H9 (cell line): ENCODE results near the gene ZNF169. TPM values are rescaled to one million over a fixed set of nuclear protein-coding genes. Genes with fewer than 3 reads are reported as not detected.
"Not testable (repeated sequence)": the region's sequence is repeated elsewhere in the genome, so short reads cannot be mapped to it uniquely, and the experiment has no call there.

Experiments used
- DNase-seq: peaks from one replicate; pipeline ENCODE4 v3.0.0-alpha.2; 2017
- H2AFZ ChIP-seq: one replicate; pipeline ENCODE4 v1.6.1; 2013; ENCODE audit warnings: mild to moderate bottlenecking, low read length, control low read depth, moderate library complexity
- H2AK5ac ChIP-seq: 2 replicates; pipeline ENCODE4 v1.6.1; 2013; ENCODE audit warnings: low read length, control low read depth, mixed read lengths; ENCODE audit not compliant: insufficient read length
- H2BK120ac ChIP-seq: one replicate; pipeline ENCODE4 v1.6.1; 2013; ENCODE audit warnings: low read depth, mild to moderate bottlenecking, low read length, control low read depth, inconsistent platforms; ENCODE audit not compliant: poor library complexity, severe bottlenecking
- H2BK12ac ChIP-seq: 2 replicates; pipeline ENCODE4 v1.6.1; 2013; ENCODE audit warnings: low read length, control low read depth, mixed read lengths, low read depth; ENCODE audit not compliant: insufficient read length
- H2BK15ac ChIP-seq: 2 replicates; pipeline ENCODE4 v1.6.1; 2013; ENCODE audit warnings: low read depth, low read length, control low read depth
- H2BK20ac ChIP-seq: one replicate; pipeline ENCODE4 v1.6.1; 2013; ENCODE audit warnings: low read depth, mild to moderate bottlenecking, low read length, control low read depth, inconsistent platforms; ENCODE audit not compliant: poor library complexity, severe bottlenecking
- H2BK5ac ChIP-seq: 2 replicates; pipeline ENCODE4 v1.6.1; 2013; ENCODE audit warnings: low read length, control low read depth, mixed read lengths; ENCODE audit not compliant: insufficient read length
- H3K14ac ChIP-seq: 2 replicates; pipeline ENCODE4 v1.6.1; 2013; ENCODE audit warnings: low read length, control low read depth; ENCODE audit not compliant: insufficient read depth
- H3K18ac ChIP-seq: 2 replicates; pipeline ENCODE4 v1.6.1; 2013; ENCODE audit warnings: low read depth, mild to moderate bottlenecking, mixed read lengths, low read length, control low read depth; ENCODE audit not compliant: insufficient read length
- H3K23ac ChIP-seq: 2 replicates; pipeline ENCODE4 v1.6.1; 2013; ENCODE audit warnings: low read length, control low read depth, mixed read lengths, low read depth; ENCODE audit not compliant: insufficient read length
- H3K23me2 ChIP-seq: 2 replicates; pipeline ENCODE4 v1.6.1; 2013; ENCODE audit warnings: low read depth, mild to moderate bottlenecking, mixed read lengths, low read length, control low read depth; ENCODE audit not compliant: insufficient read length, poor library complexity, severe bottlenecking
- H3K27ac ChIP-seq: 2 replicates; pipeline ENCODE4 v1.5.1; 2013; ENCODE audit warnings: low read length, control low read depth, mixed read lengths, low read depth; ENCODE audit not compliant: insufficient read length
- H3K27me3 ChIP-seq: 2 replicates; pipeline ENCODE4 v1.6.1; 2013; ENCODE audit warnings: low read length, control low read depth, inconsistent platforms; ENCODE audit not compliant: insufficient read depth
- H3K4ac ChIP-seq: 2 replicates; pipeline ENCODE4 v1.6.1; 2013; ENCODE audit warnings: low read depth, mild to moderate bottlenecking, control low read depth, inconsistent platforms, low read length, moderate library complexity
- H3K4me1 ChIP-seq: 2 replicates; pipeline ENCODE4 v1.6.1; 2013; ENCODE audit warnings: low read length, control low read depth, inconsistent platforms; ENCODE audit not compliant: insufficient read depth
- H3K4me2 ChIP-seq: 2 replicates; pipeline ENCODE4 v1.6.1; 2013; ENCODE audit warnings: low read length, control low read depth, mixed read lengths; ENCODE audit not compliant: insufficient read length, insufficient read depth
- H3K56ac ChIP-seq: 2 replicates; pipeline ENCODE4 v1.6.1; 2013; ENCODE audit warnings: low read depth, mild to moderate bottlenecking, mixed read lengths, low read length, control low read depth; ENCODE audit not compliant: insufficient read length
- H3K79me1 ChIP-seq: 2 replicates; pipeline ENCODE4 v1.6.1; 2013; ENCODE audit warnings: low read depth, mild to moderate bottlenecking, moderate library complexity, low read length, control low read depth, inconsistent platforms; ENCODE audit not compliant: insufficient read depth, poor library complexity, severe bottlenecking
- H3K79me2 ChIP-seq: 2 replicates; pipeline ENCODE4 v1.6.1; 2013; ENCODE audit warnings: low read length, control low read depth, inconsistent platforms; ENCODE audit not compliant: insufficient read depth
- H3K9ac ChIP-seq: 2 replicates; pipeline ENCODE4 v1.6.1; 2013; ENCODE audit warnings: low read length, control low read depth, mixed read lengths; ENCODE audit not compliant: insufficient read length; ENCODE audit errors: extremely low read depth
- H3K9me3 ChIP-seq: one replicate; pipeline ENCODE4 v1.6.1; 2013; ENCODE audit warnings: low read depth, low read length, inconsistent platforms; ENCODE audit not compliant: control insufficient read depth
- H3T11ph ChIP-seq: one replicate; pipeline ENCODE4 v1.6.1; 2013; ENCODE audit warnings: mild to moderate bottlenecking, low read length, control low read depth, inconsistent platforms
- H4K20me1 ChIP-seq: one replicate; pipeline ENCODE4 v1.6.1; 2013; ENCODE audit not compliant: control insufficient read depth, insufficient read length, insufficient read depth
- H4K5ac ChIP-seq: 2 replicates; pipeline ENCODE4 v1.6.1; 2013; ENCODE audit warnings: low read depth, mild to moderate bottlenecking, mixed read lengths, low read length, control low read depth; ENCODE audit not compliant: insufficient read length
- H4K8ac ChIP-seq: replicated peaks from 2 replicates; pipeline ENCODE4 v1.6.1; 2013; ENCODE audit warnings: low read length, control low read depth, mixed read lengths, low read depth; ENCODE audit not compliant: insufficient read length
- H4K91ac ChIP-seq: 2 replicates; pipeline ENCODE4 v1.6.1; 2013; ENCODE audit warnings: low read depth, mild to moderate bottlenecking, moderate library complexity, mixed read lengths, low read length, control low read depth; ENCODE audit not compliant: insufficient read length
- H3K27ac Mint-ChIP-seq, 3 experiments: 2 replicates in 2 of 3; 3 replicates in 1 of 3; pipeline ENCODE4 v1.8.0; 2020 to 2021; ENCODE audit warnings: mixed read lengths in 3 of 3, mild to moderate bottlenecking in 1 of 3, moderate library complexity in 1 of 3
- H3K27me3 Mint-ChIP-seq: 2 replicates; pipeline ENCODE4 v1.8.0; 2021; ENCODE audit warnings: low read depth, mild to moderate bottlenecking, moderate library complexity, mixed read lengths
- H3K36me3 Mint-ChIP-seq, 3 experiments: 2 replicates in 2 of 3; 3 replicates in 1 of 3; pipeline ENCODE4 v1.8.0; 2020 to 2021; ENCODE audit warnings: low read depth in 3 of 3, mixed read lengths in 3 of 3; ENCODE audit not compliant: insufficient read depth in 1 of 3
- H3K4me1 Mint-ChIP-seq, 2 experiments: 2 replicates each; pipeline ENCODE4 v1.8.0; 2020; ENCODE audit warnings: mixed read lengths in 2 of 2
- H3K4me3 Mint-ChIP-seq, 2 experiments: 2 replicates in 1 of 2; 3 replicates in 1 of 2; pipeline ENCODE4 v1.8.0; 2020 to 2021; ENCODE audit warnings: mild to moderate bottlenecking in 2 of 2, mixed read lengths in 2 of 2, moderate library complexity in 1 of 2
- H3K9me3 Mint-ChIP-seq, 2 experiments: 2 replicates in 1 of 2; 3 replicates in 1 of 2; pipeline ENCODE4 v1.8.0; 2020; ENCODE audit warnings: mild to moderate bottlenecking in 2 of 2, mixed read lengths in 2 of 2, moderate library complexity in 1 of 2
- WGBS: extraction: QIAGEN DNeasy Blood & Tissue Kit; methylation state at CpG from one replicate; pipeline ENCODE4 v1.1.7; 2013; ENCODE audit warnings: missing lambda C conversion rate, low lambda C conversion rate, mixed read lengths; ENCODE audit not compliant: insufficient read length; ENCODE audit errors: extremely low coverage; 5-methylcytosine and 5-hydroxymethylcytosine counted together
- total RNA-seq: library from RNA; stranded (reverse); gene quantifications from 2 replicates; pipeline ENCODE4 v1.2.1, GENCODE V29; 2021

Gene ZNF169
- total RNA-seq, 1 experiment from 2014 or later, result 4.8 TPM

DNA sequence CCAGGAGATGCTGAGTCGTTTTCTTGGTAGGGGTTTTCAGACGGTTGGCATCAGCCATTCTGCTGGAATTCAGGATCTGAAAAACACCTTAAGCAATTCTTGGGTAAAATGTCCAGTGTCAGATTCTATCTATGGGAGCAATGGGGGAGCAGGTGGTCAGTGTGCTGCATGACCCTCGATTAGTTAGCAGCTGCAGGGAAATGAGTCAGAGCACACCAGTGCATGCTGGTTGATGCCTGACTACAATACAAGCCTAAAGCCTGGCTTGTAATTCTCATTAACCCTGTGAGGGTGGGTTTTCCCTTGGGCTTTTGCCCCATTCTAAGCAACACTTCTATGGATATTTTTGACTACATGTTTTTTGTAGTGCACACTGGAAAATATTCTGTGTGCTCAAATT, 89.7 kb downstream of the ZNF169 start:
- H3K23ac ChIP-seq, H4K8ac ChIP-seq, H2BK20ac ChIP-seq, H3K27me3 Mint-ChIP-seq, H4K91ac ChIP-seq, H3K27ac ChIP-seq, H2BK15ac ChIP-seq, H2BK5ac ChIP-seq, H3T11ph ChIP-seq, H3K9me3 Mint-ChIP-seq, H2BK12ac ChIP-seq, H3K9ac ChIP-seq, H3K4me1 Mint-ChIP-seq, H3K4ac ChIP-seq, H2AK5ac ChIP-seq, H3K4me3 Mint-ChIP-seq, DNase-seq, H4K5ac ChIP-seq, H3K79me1 ChIP-seq, H3K18ac ChIP-seq, H3K79me2 ChIP-seq, H3K36me3 Mint-ChIP-seq, H3K4me1 ChIP-seq, H3K9me3 ChIP-seq, H3K27me3 ChIP-seq, H3K14ac ChIP-seq, H3K23me2 ChIP-seq, H2BK120ac ChIP-seq, H4K20me1 ChIP-seq, H3K4me2 ChIP-seq, H3K27ac Mint-ChIP-seq, H3K56ac ChIP-seq, H2AFZ ChIP-seq: not testable (repeated sequence)
- WGBS, result no CpG with 5 or more reads among the region's 3 CpGs

Other genes with a start within 250 kb of the ZNF169 start
- 4.8 and 5.4 TPM in 2 replicates for gene PTPDC1, start 174.8 kb upstream of the ZNF169 start, total RNA-seq
- 0.15 TPM in 1 of 2 replicates, not detected in the other for gene NUTM2F, start 69.3 kb downstream of the ZNF169 start, total RNA-seq